Measurements from ENCODE around the gene CRCP.

- TF ChIP-seq CTCF (IDR thresholded peaks at IDR 0.05) (no peak), EP300 (IDR thresholded peaks at IDR 0.05) (no peak)
These were observed 66.7 kb downstream of the CRCP start for GRCh38 chr7:66181329-66181728.

Data from upper lobe of left lung (tissue), 4 donors.